Superior temporal gyrus (tissue), 1 donor: ENCODE results near the gene TFF2.

ENCODE experiments used
- DNase-seq: peaks from one replicate; pipeline ENCODE4 v3.0.0-alpha.2; 2016; ENCODE audit errors: extremely low spot score

TFF2 gene

DNA sequence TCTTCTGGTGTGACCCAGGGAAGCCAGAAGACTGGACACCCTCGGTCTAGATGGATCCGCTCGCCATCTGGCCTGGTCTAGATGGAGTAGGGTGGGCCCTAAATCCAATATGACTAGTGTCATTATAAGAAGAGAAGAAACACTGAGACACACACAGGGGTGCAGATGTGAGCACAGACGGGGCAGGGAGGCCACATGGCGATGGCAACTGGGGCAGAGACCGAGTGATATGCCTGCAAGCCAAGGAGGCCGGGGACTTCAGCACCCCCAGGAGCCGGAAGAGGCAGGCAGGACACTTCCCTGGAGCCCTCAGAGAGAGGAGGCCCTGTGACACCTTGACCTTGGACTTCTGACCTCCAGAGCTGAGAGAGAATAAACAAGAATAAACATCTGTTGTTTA, 30.0 kb downstream of the TFF2 start:
- DNase-seq, result no peak

GRCh38 chr21:42319851-42320572, 30.8 kb downstream of the TFF2 start:
- no peak for DNase-seq

DNA sequence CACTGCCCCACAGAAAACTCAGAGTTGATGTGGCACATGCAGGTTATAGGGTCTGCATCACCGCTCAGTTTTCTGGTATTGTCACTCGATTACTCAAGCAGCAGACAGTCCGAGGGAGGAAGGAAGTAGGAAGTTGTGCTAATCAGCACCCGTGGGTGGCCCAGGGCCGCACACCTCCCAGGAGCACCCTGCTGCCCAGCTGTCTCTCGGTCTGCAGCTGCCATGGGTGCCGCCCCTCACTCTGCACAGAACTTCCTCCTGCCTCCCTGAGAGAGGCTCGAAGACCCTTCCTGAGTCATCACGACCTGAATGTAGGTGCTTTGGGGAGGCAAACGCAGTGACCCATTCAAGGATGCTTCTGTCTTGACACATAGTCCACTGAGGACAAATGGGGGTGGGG, 31.4 kb downstream of the TFF2 start:
- DNase-seq, result no peak

GRCh38 chr21:42317826-42318746, 32.7 kb downstream of the TFF2 start:
- no peak for DNase-seq

DNA sequence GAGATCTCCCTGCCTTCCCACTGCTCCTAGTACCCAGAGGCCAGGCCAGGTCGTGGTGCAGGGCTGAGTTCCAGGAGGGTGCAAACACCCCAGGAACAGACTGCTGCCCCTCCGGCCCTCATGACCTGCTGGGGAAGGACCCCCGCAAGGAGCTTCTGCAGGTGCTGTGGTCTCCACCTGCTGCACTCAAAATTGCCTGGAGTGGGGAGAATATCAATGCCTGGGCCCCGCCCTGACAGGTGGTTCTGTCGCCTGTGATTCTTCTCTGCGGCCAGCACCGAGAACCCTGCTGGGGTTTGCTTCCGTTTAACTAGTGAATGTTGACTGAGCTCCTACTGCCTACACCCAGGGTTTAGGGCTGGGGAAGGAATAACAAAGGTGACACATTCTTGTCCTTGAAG, 33.5 kb downstream of the TFF2 start:
- DNase-seq, result no peak

GRCh38 chr21:42316891-42317290, 33.9 kb downstream of the TFF2 start:
- no peak for DNase-seq

- DNase-seq, result no peak
Observed at GRCh38 chr21:42315296-42315891, 35.4 kb downstream of the TFF2 start, which contains the start of gene TFF3. TSS of gene TFF3 (minus strand) at chr21:42315409. CDS start at chr21:42315374, 35 bp downstream.

GRCh38 chr21:42314616-42315295, 36.0 kb downstream of the TFF2 start:
- DNase-seq, result no peak

- DNase-seq, result no peak
Observed at GRCh38 chr21:42313501-42313969, 37.3 kb downstream of the TFF2 start.

GRCh38 chr21:42312626-42313104, 38.1 kb downstream of the TFF2 start:
- no peak for DNase-seq

GRCh38 chr21:42311816-42312625, 38.8 kb downstream of the TFF2 start:
- DNase-seq, result no peak

- DNase-seq, result no peak
Observed at GRCh38 chr21:42311160-42311559, 39.6 kb downstream of the TFF2 start.

GRCh38 chr21:42310411-42311001, 40.3 kb downstream of the TFF2 start:
- DNase-seq, result no peak

- peak; percentile 75 for DNase-seq
Observed at GRCh38 chr21:42309753-42310213, 41.0 kb downstream of the TFF2 start.

DNA sequence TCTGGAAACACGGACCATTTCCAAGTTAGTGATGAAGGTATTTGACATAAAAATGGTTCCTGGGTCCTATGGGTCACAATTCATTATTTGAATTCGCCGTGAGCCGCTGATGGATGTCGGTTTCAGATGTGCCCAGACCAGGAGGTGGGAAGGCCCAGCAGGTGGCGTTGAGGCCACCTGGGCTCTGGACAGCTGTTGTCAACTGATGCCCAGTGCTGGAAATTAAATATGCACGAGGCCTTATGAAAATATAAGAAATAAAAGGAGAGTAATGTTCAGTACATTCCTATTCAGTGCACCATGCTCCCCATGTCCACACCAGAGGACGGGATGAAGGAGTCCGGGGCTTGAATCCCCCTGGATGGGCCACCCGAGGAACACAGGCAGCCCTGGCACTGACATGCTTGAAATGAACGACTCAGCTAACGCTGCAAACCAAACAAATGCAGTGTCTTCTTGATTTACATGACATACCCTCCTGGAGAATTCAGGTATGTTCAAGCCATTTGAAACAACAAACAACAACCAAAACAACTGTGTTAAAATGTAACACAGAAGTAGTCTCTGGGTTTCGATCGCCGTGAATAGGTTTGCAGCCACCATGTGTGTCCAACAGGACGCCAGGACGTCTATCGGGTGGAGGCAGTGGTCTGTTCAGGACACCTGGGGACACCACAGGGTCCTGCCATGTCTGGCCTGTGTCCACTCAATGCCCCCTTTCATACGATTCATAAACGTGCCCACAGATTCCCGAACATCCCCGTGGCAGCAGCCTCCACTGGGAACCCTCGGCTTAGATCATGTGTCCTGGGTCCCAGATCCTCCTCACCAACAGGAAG, 41.7 kb downstream of the TFF2 start:
- no peak for DNase-seq

DNA sequence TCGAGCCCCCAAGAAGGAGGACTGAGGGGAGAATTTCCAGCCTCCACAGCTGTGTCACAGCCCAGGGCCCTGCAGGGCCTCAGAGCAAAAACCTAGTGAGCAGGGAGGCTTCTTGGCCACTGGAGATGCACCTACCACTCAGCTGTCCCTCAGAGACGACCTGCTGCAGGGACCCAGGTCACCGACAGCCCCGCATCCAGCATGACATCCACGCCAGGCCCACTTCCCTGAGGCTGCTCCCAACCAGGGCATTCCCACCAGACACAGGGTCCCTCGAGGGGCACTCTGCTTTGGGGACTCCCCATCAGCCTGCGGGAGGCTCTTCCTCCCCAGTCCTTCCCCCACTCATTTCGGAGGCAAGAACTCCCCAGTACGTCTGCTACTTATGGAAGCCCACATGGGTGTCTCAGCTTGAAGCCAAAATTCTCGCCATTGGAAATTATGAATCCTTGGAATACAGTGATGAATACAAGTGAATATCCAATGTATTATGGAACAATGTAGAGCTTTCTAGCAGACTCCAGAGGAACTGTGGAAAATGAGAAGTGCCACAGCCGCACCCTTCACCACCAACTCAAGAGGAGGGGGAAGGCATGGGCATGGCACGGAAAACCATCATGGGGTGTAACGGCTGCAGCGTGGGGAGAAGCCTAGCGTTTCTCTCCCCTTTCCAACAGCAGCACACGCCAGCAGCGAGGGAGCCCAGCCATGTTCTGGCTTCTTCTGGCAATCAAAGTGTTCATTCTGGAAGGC, 42.5 kb downstream of the TFF2 start:
- no peak for DNase-seq

- DNase-seq, result no peak
Observed at GRCh38 chr21:42307106-42307505, 43.7 kb downstream of the TFF2 start.

GRCh38 chr21:42306366-42307035, 44.3 kb downstream of the TFF2 start:
- DNase-seq, result no peak
